ENCODE measurements around the gene CDK5. TPM values are rescaled to one million over a fixed set of nuclear protein-coding genes. Genes with fewer than 3 reads are reported as not detected.

Gene CDK5
- total and polyA plus RNA-seq, 9 of the 15 experiments (the other 6 are each of a cell fraction or from before 2014, with no cell fraction given) = 3.2 to 38.0 (median 27.5) TPM

- TF ChIP-seq, protein P1, sequence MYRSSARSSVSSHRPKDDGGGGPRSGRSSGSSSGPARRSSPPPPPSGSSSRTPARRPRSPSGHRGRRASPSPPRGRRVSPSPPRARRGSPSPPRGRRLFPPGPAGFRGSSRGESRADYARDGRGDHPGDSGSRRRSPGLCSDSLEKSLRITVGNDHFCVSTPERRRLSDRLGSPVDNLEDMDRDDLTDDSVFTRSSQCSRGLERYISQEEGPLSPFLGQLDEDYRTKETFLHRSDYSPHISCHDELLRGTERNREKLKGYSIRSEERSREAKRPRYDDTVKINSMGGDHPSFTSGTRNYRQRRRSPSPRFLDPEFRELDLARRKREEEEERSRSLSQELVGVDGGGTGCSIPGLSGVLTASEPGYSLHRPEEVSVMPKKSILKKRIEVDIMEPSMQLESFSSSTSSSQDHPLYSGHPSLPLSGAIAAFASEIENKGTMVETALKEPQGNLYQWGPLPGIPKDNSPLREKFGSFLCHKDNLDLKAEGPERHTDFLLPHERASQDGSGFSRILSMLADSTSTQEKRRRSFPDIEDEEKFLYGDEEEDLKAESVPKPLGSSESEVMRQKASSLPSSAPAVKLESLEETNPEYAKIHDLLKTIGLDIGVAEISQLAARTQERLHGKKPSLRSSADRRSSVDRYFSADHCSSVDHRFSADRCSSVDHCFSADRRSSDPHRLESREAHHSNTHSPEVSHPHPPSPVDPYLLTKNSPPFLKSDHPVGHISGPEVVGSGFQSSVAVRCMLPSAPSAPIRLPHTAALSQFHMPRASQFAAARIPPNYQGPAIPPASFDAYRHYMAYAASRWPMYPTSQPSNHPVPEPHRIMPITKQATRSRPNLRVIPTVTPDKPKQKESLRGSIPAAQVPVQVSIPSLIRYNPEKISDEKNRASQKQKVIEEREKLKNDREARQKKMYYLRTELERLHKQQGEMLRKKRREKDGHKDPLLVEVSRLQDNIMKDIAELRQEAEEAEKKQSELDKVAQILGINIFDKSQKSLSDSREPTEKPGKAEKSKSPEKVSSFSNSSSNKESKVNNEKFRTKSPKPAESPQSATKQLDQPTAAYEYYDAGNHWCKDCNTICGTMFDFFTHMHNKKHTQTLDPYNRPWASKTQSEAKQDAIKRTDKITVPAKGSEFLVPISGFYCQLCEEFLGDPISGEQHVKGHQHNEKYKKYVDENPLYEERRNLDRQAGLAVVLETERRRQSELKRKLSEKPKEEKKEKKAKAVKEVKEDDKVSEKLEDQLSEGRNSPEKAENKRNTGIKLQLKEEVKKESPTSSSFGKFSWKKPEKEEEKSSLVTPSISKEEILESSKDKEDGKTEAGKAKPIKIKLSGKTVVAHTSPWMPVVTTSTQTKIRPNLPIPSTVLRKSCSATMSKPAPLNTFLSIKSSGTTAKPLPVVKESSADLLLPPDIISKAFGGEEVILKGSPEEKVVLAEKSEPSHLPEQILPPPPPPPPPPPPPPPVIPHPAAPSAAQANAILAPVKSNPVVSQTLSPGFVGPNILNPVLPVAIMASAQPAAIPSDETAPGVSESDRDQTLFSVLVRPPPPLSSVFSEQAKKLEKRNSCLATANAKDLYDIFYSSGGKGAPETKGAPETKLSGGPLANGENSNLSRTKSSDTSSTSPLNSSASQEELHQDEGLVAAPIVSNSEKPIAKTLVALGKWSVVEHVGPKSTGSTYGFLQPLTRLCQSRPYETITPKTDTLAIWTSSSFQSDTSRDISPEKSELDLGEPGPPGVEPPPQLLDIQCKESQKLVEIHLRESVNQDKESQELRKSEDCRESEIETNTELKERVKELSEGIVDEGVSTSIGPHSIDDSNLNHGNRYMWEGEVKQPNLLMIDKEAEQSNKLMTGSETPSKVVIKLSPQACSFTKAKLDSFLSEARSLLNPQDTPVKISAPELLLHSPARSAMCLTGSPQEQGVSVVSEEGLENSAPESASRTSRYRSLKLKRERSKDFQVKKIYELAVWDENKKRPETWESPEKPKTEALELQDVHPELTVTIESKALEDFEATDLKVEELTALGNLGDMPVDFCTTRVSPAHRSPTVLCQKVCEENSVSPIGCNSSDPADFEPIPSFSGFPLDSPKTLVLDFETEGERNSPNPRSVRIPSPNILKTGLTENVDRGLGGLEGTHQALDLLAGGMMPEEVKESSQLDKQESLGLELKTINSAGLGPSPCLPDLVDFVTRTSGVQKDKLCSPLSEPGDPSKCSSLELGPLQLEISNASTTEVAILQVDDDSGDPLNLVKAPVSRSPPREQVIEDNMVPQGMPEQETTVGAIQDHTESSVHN (IDR thresholded peaks at IDR 0.05; ENCODE audit: borderline replicate concordance in 1 of 2, low read depth in 1 of 2) = peak in 1 of 2 experiments; percentile 55; a peak in 1 of 4 replicates
- TF ChIP-seq ZBTB7A (IDR thresholded peaks at IDR 0.05; ENCODE audit: borderline replicate concordance, control insufficient read depth, low read depth, low read length) (peak; percentile 28; the same call in 1 of the 2 replicates), EP300 (IDR thresholded peaks at IDR 0.05; ENCODE audit: low read length) (peak; percentile 59), ZNF707 (CRISPR knock-in tag; conservative IDR thresholded peaks at IDR 0.05) (0 out of 2 replicates have a peak, but pooled peaks have one; percentile 26), PTTG1 (tag; IDR thresholded peaks at IDR 0.05; ENCODE audit: low read depth) (peak; percentile 95), CBFA2T3 (IDR thresholded peaks at IDR 0.05) (peak; percentile 90), THRAP3 (IDR thresholded peaks at IDR 0.05; ENCODE audit: borderline replicate concordance) (0 out of 2 replicates have a peak, but pooled peaks have one; percentile 11), MTA2 (IDR thresholded peaks at IDR 0.05; ENCODE audit: low read depth) (peak; percentile 41; the same call in 1 of the 2 replicates)
- TF ChIP-seq, protein P2, sequence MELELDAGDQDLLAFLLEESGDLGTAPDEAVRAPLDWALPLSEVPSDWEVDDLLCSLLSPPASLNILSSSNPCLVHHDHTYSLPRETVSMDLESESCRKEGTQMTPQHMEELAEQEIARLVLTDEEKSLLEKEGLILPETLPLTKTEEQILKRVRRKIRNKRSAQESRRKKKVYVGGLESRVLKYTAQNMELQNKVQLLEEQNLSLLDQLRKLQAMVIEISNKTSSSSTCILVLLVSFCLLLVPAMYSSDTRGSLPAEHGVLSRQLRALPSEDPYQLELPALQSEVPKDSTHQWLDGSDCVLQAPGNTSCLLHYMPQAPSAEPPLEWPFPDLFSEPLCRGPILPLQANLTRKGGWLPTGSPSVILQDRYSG (tag; conservative IDR thresholded peaks at IDR 0.05; ENCODE audit: low read depth) = peak; percentile 99
- TF ChIP-seq, protein P3, sequence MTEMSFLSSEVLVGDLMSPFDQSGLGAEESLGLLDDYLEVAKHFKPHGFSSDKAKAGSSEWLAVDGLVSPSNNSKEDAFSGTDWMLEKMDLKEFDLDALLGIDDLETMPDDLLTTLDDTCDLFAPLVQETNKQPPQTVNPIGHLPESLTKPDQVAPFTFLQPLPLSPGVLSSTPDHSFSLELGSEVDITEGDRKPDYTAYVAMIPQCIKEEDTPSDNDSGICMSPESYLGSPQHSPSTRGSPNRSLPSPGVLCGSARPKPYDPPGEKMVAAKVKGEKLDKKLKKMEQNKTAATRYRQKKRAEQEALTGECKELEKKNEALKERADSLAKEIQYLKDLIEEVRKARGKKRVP (CRISPR knock-in tag; IDR thresholded peaks at IDR 0.05) = peak; percentile 86
Measured at GRCh38 chr7:151026771-151027727, 30.6 kb downstream of the CDK5 start (continued).

Data from K562 (cell line).